Measurements from ENCODE around the gene PITPNB. TPM values are rescaled to one million over a fixed set of nuclear protein-coding genes. Genes with fewer than 3 reads are reported as not detected.
A peak's percentile ranks its signal among the peaks of the same experiment; 100 is the strongest.

Gene PITPNB
- total RNA-seq, 4 donors from 2014 or later, result 49.2 to 95.0 (median 75.6) TPM

GRCh38 chr22:27844656-27845591 is 74.1 kb downstream of the PITPNB start:
- ATAC-seq (ENCODE audit: low FRiP score) (peak; percentile 46), DNase-seq (ENCODE audit: low spot score) (no peak)
- no peak for TF ChIP-seq CTCF (IDR thresholded peaks at IDR 0.05)

- no peak for TF ChIP-seq CTCF (IDR thresholded peaks at IDR 0.05)
- no peak for ATAC-seq (ENCODE audit: low FRiP score)
Observed at GRCh38 chr22:27844256-27844655, 74.8 kb downstream of the PITPNB start.

GRCh38 chr22:27843441-27843840 is 75.6 kb downstream of the PITPNB start:
- no peak for TF ChIP-seq CTCF (IDR thresholded peaks at IDR 0.05)
- no peak for DNase-seq (ENCODE audit: low spot score)
- ATAC-seq (ENCODE audit: low FRiP score), result no peak

More at GRCh38 chr22:27844256-27844655, 74.8 kb downstream of the PITPNB start:
- no peak for DNase-seq (ENCODE audit: low spot score)

- ATAC-seq (ENCODE audit: low FRiP score), result no peak
- DNase-seq (ENCODE audit: low spot score), result no peak
- no peak for TF ChIP-seq CTCF (IDR thresholded peaks at IDR 0.05)
Observed at GRCh38 chr22:27842669-27843431, 76.2 kb downstream of the PITPNB start.

GRCh38 chr22:27842201-27842600 is 76.9 kb downstream of the PITPNB start:
- ATAC-seq (ENCODE audit: low FRiP score) (no peak), DNase-seq (ENCODE audit: low spot score) (no peak)
- no peak for TF ChIP-seq CTCF (IDR thresholded peaks at IDR 0.05)

- no peak for TF ChIP-seq CTCF (IDR thresholded peaks at IDR 0.05)
- ATAC-seq (ENCODE audit: low FRiP score) (no peak), DNase-seq (ENCODE audit: low spot score) (no peak)
Observed at GRCh38 chr22:27840436-27840835, 78.6 kb downstream of the PITPNB start.

Measured in omental fat pad (tissue), 4 donors.